Measurements from ENCODE around the gene ZNF101. TPM values are rescaled to one million over a fixed set of nuclear protein-coding genes. Genes with fewer than 3 reads are reported as not detected.

Gene ZNF101
- polyA plus RNA-seq (ENCODE audit: insufficient read length) = 5.3 TPM

- peak; percentile 72 for DNase-seq (ENCODE audit: low read depth)
These were observed at the start of gene ZNF101 for GRCh38 chr19:19668230-19669012. Gene ZNF101, plus strand, starts transcription at chr19:19668839. Its CDS starts 125 bp downstream, at chr19:19668964.

- DNase-seq (ENCODE audit: low read depth) = no peak
These were observed 49.3 kb upstream of the ZNF101 start for GRCh38 chr19:19619181-19619848.

GRCh38 chr19:19619849-19620210 is 48.8 kb upstream of the ZNF101 start:
- DNase-seq (ENCODE audit: low read depth) = no peak

- no peak for DNase-seq (ENCODE audit: low read depth)
These were observed 45.3 kb upstream of the ZNF101 start for GRCh38 chr19:19623383-19623782.

GRCh38 chr19:19624032-19624570 is 44.5 kb upstream of the ZNF101 start:
- no peak for DNase-seq (ENCODE audit: low read depth)

GRCh38 chr19:19626516-19627472 is 41.8 kb upstream of the ZNF101 start:
- DNase-seq (ENCODE audit: low read depth) = no peak

GRCh38 chr19:19627621-19628500 is 40.8 kb upstream of the ZNF101 start, which contains the start of gene LPAR2:
Gene LPAR2, minus strand, starts transcription at chr19:19628220. Its CDS starts 945 bp downstream, at chr19:19627275.
- no peak for DNase-seq (ENCODE audit: low read depth)

GRCh38 chr19:19628501-19629134 is 40.0 kb upstream of the ZNF101 start:
- DNase-seq (ENCODE audit: low read depth) = no peak

GRCh38 chr19:19630062-19630414 is 38.6 kb upstream of the ZNF101 start:
- no peak for DNase-seq (ENCODE audit: low read depth)

GRCh38 chr19:19630426-19630825 is 38.2 kb upstream of the ZNF101 start:
- no peak for DNase-seq (ENCODE audit: low read depth)

GRCh38 chr19:19631346-19631745 is 37.3 kb upstream of the ZNF101 start:
- no peak for DNase-seq (ENCODE audit: low read depth)

- DNase-seq (ENCODE audit: low read depth) = no peak
These were observed 36.0 kb upstream of the ZNF101 start for GRCh38 chr19:19632661-19633060.

- DNase-seq (ENCODE audit: low read depth) = no peak
These were observed 34.7 kb upstream of the ZNF101 start for GRCh38 chr19:19633711-19634515.

- DNase-seq (ENCODE audit: low read depth) = no peak
These were observed 33.9 kb upstream of the ZNF101 start for GRCh38 chr19:19634516-19635312.

- no peak for DNase-seq (ENCODE audit: low read depth)
These were observed 33.3 kb upstream of the ZNF101 start for GRCh38 chr19:19635313-19635702.

- DNase-seq (ENCODE audit: low read depth) = no peak
These were observed 32.0 kb upstream of the ZNF101 start for GRCh38 chr19:19636573-19637185.

- no peak for DNase-seq (ENCODE audit: low read depth)
These were observed 31.5 kb upstream of the ZNF101 start for GRCh38 chr19:19637186-19637522.

GRCh38 chr19:19637523-19638251 is 31.0 kb upstream of the ZNF101 start:
- DNase-seq (ENCODE audit: low read depth) = no peak

Measured in forelimb muscle (tissue), 1 donor.